Ovary (tissue), 3 donors: ENCODE data around the gene ABLIM2.

Experiments used
- EP300 ChIP-seq: sonication (generic); formaldehyde crosslinking; IDR thresholded peaks from one replicate; pipeline ENCODE4 v1.6.1; 2017; ENCODE audit warnings: antibody characterized with exemption
- POLR2A ChIP-seq: fragments of 450-650 bp; IDR thresholded peaks from one replicate; pipeline ENCODE4 v1.6.1; 2017; ENCODE audit warnings: antibody characterized with exemption, mild to moderate bottlenecking, moderate library complexity
- TF ChIP-seq, protein P1 (sequence below), 3 donors: fragments of 450-650 bp in 2 of 3; fragments of 200-600 bp in 1 of 3; IDR thresholded peaks; one replicate each; pipeline versions ENCODE4 v1.5.1 to v1.8.0; 2016 to 2022; ENCODE audit warnings: antibody characterized with exemption in 3 of 3, mild to moderate bottlenecking in 1 of 3
- donor health status: DM: no; HTN: no; CAD: no.

DNA sequence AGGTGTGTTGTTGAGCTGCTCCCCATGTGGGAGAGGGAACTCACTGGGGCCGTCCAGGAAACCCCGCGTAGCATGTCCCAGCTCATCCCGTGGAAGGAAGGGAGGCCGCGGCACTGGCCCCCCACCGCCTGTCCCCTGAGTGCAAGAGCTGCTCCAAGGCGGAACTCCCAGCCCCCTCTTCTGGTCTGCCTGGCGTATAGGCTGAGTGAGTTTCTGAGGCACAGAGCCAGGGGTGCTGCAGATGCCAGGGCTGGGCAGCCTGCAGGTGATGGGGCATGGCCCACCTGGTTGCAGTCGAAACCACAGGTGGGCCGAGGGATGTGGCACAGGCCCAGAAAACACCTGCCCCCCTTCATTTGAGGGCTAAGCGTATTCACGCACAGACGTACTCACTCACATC is 49.6 kb downstream of the ABLIM2 start:
- TF ChIP-seq POLR2A, result no peak
- TF ChIP-seq, protein P1, sequence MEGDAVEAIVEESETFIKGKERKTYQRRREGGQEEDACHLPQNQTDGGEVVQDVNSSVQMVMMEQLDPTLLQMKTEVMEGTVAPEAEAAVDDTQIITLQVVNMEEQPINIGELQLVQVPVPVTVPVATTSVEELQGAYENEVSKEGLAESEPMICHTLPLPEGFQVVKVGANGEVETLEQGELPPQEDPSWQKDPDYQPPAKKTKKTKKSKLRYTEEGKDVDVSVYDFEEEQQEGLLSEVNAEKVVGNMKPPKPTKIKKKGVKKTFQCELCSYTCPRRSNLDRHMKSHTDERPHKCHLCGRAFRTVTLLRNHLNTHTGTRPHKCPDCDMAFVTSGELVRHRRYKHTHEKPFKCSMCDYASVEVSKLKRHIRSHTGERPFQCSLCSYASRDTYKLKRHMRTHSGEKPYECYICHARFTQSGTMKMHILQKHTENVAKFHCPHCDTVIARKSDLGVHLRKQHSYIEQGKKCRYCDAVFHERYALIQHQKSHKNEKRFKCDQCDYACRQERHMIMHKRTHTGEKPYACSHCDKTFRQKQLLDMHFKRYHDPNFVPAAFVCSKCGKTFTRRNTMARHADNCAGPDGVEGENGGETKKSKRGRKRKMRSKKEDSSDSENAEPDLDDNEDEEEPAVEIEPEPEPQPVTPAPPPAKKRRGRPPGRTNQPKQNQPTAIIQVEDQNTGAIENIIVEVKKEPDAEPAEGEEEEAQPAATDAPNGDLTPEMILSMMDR (IDR thresholded peaks at IDR 0.05), result no peak
- no peak for TF ChIP-seq EP300
